Ishikawa (cell line): ENCODE measurements around the gene PDE1C.

Source experiments
- CEBPB ChIP-seq: IDR thresholded peaks from 2 replicates; pipeline ENCODE4 v1.6.1; 2012
- CREB1 ChIP-seq: IDR thresholded peaks from 2 replicates; pipeline ENCODE4 v1.6.1; 2012; ENCODE audit warnings: low read depth
- EGR1 ChIP-seq: IDR thresholded peaks from 2 replicates; pipeline ENCODE4 v1.6.1; 2012
- EP300 ChIP-seq: IDR thresholded peaks from 2 replicates; pipeline ENCODE4 v1.6.1; 2012; ENCODE audit warnings: borderline replicate concordance
- FOXM1 ChIP-seq: IDR thresholded peaks from 2 replicates; pipeline ENCODE4 v1.6.1; 2012; ENCODE audit warnings: low read depth, borderline replicate concordance
- MAX ChIP-seq: IDR thresholded peaks from 2 replicates; pipeline ENCODE4 v1.6.1; 2012
- NFIC ChIP-seq: IDR thresholded peaks from 2 replicates; pipeline ENCODE4 v1.6.1; 2012
- RAD21 ChIP-seq: IDR thresholded peaks from 2 replicates; pipeline ENCODE4 v1.6.1; 2012; ENCODE audit warnings: low read depth
- REST ChIP-seq: IDR thresholded peaks from 2 replicates; pipeline ENCODE4 v1.6.1; 2012; ENCODE audit warnings: low read depth, mild to moderate bottlenecking
- TAF1 ChIP-seq: IDR thresholded peaks from 2 replicates; pipeline ENCODE4 v1.6.1; 2012; ENCODE audit warnings: low read depth, mild to moderate bottlenecking
- TCF12 ChIP-seq: IDR thresholded peaks from 2 replicates; pipeline ENCODE4 v1.6.1; 2012; ENCODE audit warnings: low read depth
- TEAD4 ChIP-seq: IDR thresholded peaks from 2 replicates; pipeline ENCODE4 v1.6.1; 2012
- USF1 ChIP-seq: IDR thresholded peaks from 2 replicates; pipeline ENCODE4 v1.6.1; 2012
- YY1 ChIP-seq: IDR thresholded peaks from 2 replicates; pipeline ENCODE4 v1.6.1; 2012; ENCODE audit warnings: low read depth
- ZBTB7A ChIP-seq: IDR thresholded peaks from 2 replicates; pipeline ENCODE4 v1.6.1; 2012; ENCODE audit warnings: low read depth

The PDE1C gene

GRCh38 chr7:32036557-32036956, 33.6 kb downstream of the PDE1C start:
- TF ChIP-seq ZBTB7A, result no peak
- no peak for TF ChIP-seq REST
- TF ChIP-seq EGR1, result no peak
- TF ChIP-seq MAX, result no peak
- no peak for TF ChIP-seq NFIC
- TF ChIP-seq CREB1, result no peak
- no peak for TF ChIP-seq FOXM1
- no peak for TF ChIP-seq EP300
- TF ChIP-seq USF1, result no peak
- TF ChIP-seq TAF1, result no peak

GRCh38 chr7:32034052-32034451, 36.2 kb downstream of the PDE1C start:
- TF ChIP-seq TAF1 (no peak), RAD21 (no peak), YY1 (no peak), FOXM1 (no peak), EP300 (no peak), REST (no peak), NFIC (no peak)

- TF ChIP-seq EP300, result no peak
- no peak for TF ChIP-seq YY1
- no peak for TF ChIP-seq CEBPB
- no peak for TF ChIP-seq MAX
These were observed 37.2 kb downstream of the PDE1C start for GRCh38 chr7:32033006-32033405.

DNA sequence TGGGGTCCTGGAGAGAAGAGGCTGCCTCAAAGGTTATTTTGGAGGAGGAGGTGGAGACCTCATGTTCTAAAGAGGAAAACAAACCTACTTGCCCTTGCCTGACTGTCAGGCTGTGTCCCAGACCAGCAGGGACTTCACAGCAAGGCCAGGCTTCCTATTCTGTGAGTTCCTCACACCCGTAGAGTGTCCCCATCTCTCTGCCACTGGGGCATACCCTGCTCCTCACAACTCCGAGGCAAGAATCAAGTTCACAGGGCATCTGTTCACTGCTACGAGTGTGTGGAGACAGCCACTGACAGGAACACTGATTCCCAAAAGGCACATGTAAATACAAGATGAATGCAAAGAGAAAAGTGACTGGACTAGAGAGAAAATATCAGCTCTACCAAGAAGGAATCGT, 38.0 kb downstream of the PDE1C start:
- TF ChIP-seq EP300 (no peak), EGR1 (no peak), CEBPB (no peak), FOXM1 (no peak), TEAD4 (no peak), USF1 (no peak), YY1 (no peak), RAD21 (no peak), NFIC (no peak)

DNA sequence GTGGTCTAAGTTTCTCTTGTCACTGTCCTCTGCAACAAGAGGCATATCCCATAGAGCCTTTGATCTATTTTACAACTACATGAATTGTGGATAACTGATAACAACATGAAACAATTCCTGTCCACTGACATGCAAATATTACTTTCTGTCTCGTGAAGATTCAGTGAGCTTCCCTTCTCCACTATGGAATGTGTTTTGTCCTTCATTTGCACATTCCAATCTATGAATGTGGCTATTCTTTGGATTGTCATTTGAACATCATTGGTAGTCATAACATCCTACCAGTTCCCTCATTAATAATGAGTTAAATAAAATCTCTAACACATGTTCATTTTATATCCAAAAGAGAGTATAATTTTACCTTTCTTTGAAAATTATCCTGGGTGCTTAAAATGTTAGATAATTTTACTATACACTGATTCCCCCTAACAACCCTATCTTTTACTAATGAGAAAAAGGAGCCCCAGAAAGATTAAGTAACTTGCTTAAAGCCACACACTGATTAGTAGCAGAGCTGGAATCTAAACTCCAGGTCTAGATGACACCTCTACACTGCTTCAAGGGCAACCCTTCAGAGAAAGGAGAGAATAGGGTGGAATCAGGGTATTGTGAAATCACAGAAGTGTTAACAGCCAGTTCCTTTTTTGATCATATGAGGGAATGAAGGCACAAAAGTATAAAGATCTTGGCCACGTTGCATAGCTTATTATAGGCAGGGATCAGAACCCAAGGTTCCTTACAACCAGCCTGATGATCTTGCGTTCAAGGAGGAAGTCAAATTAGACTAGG, 39.1 kb downstream of the PDE1C start:
- TF ChIP-seq ZBTB7A (no peak), TCF12 (no peak), RAD21 (no peak), TEAD4 (no peak), TAF1 (no peak), NFIC (no peak), MAX (no peak), FOXM1 (no peak), YY1 (no peak), CEBPB (no peak), REST (no peak), EGR1 (no peak)
